NCI-H82 treated with DMSO at 0.1 percent for 48 hours (cell line): ENCODE results near the gene C1RL.
"Not testable (repeated sequence)": the region's sequence is repeated elsewhere in the genome, so short reads cannot be mapped to it uniquely, and the experiment has no call there.

Experiments
- DNase-seq: peaks from one replicate; lab custom pipeline; 2025; ENCODE audit not compliant: unreplicated experiment; lab: John Stamatoyannopoulos, UW

C1RL gene

DNA sequence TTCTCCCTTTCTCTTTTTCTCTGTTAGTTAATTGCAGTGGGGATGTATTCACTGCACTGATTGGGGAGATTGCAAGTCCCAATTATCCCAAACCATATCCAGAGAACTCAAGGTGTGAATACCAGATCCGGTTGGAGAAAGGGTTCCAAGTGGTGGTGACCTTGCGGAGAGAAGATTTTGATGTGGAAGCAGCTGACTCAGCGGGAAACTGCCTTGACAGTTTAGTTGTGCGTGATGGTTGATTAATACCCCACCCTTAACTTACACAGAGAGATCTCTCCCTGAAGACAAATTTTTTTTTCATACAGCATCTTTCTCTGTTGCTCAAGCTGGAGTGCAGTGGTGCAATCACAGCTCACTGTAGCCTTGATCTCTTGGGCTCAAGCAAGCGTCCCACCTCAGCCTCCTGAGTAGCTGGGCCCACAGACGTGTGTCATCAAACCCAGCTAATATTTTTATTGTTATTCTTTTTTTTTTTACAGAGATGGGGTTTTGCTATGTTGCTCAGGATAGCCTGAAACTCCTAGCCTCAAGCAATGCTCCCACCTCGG is 43.9 kb downstream of the C1RL start:
- DNase-seq, result no peak

DNA sequence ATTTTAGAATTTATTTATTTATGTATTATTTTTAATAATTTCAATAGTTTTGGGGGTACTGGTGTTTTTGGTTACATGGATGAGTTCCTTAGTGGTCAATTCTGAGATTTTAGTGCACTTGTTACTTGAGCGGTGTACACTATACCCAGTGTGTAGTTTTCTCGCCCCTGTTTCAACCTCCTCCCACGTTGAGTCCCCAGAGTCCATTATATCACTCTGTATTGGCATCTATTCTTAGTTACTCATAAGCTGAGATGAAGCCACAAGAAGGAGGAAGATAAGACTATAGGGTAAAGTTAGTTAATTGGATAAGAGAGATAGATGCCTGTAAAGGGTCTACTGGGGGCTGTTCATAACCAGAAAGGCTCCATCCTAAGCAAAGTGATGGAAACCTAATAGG is 44.5 kb downstream of the C1RL start:
- DNase-seq, result no peak

DNA sequence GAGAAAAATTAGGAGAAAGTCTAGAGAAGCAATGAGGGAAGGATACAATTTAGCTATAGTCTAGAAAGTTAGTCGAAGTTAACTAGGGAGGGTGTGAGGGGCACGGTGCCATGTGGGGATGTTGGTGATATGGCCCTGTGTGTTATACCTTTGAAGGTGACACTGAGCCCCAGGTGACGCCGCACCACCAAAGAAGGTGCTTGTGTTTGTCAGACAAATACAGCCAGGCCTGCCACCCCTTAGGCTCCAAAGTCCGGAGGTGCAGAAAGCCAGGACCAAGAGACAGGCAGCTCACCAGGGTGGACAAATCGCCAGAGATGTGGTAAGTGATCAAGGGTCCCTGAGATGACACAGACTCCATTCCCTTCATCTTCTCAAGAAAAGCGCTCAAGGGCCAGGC is 47.4 kb downstream of the C1RL start:
- no peak for DNase-seq

DNA sequence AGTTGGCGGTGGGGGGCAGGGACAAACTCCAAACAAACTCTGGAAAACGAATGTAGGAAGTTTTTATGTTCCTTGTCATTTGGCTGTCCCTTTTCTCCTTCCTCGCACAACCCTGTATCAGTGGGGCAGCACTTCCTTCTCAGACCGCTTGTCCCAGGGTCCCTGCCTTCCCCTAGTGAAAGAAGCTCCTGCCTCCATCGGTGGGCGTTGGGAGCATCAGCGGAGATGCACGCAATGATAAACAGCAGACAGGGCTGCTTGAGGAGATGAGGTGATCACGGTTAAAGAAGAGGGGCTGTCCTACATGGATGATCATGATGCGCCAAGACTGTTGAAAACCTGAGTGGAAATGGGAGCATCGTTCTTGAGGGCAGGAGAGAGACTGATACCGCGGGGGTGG is 47.9 kb downstream of the C1RL start:
- DNase-seq, result no peak

DNA sequence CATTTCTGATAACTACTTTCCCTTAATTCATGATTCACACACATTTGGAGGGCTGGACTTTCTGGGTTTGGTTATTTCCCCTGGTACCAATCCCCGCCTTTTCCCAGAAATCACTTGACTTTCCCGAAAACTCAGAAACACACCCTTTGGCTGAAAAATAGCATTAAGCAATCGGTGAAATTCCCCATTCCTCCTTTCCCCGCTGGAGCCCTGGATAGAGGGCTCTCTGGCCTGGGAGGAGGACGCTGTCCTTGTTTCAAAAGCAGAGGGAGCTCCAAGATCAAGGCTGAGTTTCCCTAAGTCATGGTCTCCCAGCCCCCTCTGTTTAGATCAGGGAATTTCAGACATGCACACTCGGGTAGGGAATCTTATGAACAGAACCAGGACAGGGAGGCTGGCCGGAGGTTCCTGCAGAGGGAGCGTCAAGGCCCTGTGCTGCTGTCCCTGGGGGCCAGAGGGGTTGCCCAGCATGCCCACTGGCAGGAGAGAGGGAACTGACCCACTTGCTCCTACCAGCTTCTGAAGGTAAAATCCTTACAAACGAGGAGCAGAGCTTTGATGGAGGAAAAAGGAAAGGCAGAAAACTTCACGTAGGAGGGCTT is 48.6 kb downstream of the C1RL start, which contains the start of gene C1S:
Gene C1S, plus strand, starts transcription at position 366 of the 602 bp plus-strand sequence. CDS start 1,195 bp downstream, outside the sequence.
- DNase-seq, result no peak

DNA sequence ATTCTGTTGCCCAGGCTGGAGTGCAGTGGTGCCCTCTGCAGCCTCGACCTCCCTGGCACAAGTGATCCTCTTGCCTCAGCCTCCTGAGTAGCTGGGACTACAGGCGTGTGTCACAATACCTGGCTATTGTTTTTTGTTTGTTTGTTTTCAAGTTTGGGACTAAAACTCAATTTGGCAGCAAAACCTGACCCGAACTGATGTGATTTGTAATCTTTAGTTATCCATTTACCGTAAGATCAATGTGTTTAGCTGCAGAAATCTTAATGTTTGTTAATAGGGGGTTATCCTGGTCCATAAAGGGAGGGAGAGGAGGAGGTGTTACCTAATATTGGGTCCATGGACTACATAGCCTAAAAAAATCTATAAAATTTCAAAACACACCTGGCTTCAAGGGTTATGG is 49.2 kb downstream of the C1RL start:
- DNase-seq, result no peak

DNA sequence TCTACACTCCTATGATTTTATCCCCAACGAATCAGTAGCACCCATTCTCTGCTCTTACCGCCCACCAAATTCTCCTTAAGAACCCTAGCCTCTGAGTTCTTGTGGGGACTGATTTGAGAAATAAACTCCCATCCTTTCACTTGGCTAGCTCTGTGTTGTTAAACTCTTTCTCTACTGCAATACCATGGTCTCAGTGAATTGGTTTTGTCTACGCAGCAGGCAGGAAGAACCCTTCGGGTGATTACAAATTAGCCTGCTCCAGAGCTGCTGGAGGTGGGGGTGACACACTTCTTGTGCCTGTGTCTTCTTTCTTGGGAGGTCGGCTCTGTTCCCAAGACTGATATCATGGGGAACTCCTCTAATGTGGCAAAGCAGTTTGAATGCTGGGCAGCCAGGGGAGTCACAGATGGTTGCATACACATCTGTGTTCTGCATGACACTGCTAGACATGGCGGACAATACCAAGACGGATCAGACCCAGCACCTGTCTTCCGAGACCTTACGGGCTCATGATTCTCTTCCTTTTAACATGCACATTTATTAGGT is 50.1 kb downstream of the C1RL start:
- no peak for DNase-seq

DNA sequence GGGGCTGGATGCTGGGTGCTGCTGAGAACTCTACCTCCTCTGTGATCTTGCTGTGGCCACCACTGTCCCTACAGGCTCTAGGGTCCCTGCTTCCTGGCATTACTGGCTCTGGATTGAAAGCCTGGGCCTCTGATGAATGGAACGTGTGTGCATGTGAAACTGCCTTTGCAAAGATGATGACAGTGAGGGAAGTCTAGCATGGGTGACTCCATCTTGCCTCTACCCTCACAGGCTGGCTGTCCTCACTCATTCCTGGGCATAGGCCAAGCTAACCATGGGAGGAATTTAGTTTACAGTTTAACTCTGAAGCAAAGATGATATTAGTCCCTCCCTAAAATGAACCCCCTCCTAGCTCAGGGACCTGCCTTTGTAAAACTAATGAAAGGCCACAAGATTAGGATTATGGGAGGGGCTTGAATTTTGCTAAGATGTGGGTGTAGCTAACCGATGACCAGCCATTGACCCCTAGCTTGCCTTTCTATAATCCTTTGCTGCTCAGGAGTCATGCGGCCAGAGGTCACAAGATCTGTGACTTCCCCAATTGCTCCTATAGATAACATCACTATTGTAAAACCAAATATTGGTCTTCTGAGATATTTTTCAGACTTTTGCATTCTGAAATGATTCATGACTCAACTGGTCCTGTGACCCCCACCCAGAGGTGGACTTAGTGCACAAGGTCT is 50.7 kb downstream of the C1RL start:
- DNase-seq, result no peak

DNA sequence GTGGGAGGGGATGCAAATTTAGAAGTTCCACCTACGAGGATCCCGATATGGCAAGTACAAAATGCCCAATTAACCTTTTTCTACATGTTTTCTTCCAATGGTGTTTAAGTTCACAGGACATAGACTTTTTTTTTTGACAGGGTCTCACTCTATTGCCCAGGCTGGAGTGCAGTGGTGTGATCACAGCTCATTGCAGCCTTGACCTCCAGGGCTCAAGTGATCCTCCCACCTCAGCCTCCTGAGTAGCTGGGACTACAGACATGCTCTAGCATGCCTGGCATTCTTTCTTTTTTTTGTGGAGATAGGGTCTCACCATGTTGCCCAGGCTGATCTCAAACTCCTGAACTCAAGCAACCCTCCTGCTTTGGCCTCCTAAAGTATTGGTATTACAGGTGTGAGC is 53.3 kb downstream of the C1RL start:
- DNase-seq, result not testable (repeated sequence)

DNA sequence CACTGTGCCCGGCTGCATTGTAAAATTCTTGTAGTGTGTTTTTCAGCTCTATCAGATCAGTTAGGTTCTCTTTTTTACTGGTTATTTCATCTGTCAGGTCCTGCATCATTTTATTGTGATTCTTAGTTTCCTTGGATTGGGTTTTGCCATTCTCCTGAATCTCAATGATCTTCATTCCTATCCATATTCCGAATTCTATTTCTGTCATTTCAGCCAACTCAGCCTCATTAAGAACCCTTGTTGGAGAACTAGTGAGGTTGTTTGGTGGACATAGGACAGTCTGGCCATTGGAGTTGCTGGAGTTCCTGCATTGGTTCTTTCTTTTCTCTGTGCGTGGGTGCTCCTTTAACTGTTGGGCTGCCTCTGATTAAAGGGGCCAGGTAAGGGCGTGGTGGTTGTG is 54.1 kb downstream of the C1RL start:
- DNase-seq, result no peak

DNA sequence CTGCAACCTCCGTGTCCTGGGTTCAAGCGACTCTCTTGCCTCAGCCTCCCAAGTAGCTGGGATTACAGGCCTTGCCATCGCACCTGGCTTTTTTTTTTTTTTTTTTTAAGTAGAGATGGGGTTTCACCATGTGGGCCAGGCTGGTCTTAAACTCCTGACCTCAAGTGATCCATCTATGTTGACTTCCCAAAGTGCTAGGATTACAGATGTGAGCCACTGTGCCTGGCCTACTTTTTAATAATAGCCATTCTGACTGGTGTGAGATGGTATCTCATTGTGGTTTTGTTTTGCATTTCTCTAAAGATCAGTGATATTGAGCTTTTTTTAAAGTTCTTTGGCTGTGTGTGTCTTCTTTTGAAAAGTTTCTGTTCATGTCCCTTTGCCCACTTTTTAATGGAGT is 59.0 kb downstream of the C1RL start:
- DNase-seq, result not testable (repeated sequence)

DNA sequence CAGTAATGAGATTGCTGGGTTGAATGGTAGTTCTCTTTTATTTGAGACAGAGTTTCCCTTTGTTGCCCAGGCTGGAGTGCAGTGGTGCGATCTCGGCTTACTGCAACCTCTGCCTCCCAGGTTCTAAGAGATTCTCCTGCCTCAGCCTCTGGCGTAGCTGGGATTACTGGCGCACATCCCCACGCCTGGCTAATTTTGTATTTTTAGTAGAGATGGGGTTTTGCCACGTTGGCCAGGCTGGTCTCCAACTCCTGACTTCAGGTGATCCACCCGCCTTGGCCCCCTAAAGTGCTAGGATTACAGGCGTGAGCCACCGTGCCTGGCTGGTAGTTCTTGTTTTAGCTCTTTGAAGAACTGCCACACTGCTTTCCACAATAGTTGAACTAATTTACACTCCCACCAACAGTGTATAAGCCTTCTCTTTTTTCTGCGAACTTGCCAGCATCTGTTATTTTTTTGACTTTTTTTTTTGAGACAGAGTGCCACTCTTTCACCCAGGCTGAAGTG is 59.5 kb downstream of the C1RL start:
- DNase-seq, result not testable (repeated sequence)

DNA sequence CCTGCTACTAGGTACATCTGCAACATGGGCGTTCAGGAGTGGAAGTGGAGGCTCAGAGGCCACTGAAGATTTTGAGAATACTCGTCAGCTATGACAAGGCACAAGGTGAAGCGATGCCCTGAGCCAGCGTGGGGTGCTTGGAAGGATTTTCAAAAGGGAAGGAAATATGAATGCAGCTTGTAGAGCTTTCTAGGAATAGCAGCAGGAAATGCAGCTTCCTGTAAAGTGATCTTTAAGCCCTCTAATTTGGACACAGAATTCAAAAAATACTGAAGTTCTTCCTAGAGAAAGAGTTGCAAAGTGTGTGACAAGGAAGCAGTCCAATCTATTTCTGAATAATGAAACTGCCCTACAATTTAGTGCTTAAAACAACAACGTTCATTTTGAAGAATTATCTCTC is 61.7 kb downstream of the C1RL start:
- DNase-seq, result no peak

DNA sequence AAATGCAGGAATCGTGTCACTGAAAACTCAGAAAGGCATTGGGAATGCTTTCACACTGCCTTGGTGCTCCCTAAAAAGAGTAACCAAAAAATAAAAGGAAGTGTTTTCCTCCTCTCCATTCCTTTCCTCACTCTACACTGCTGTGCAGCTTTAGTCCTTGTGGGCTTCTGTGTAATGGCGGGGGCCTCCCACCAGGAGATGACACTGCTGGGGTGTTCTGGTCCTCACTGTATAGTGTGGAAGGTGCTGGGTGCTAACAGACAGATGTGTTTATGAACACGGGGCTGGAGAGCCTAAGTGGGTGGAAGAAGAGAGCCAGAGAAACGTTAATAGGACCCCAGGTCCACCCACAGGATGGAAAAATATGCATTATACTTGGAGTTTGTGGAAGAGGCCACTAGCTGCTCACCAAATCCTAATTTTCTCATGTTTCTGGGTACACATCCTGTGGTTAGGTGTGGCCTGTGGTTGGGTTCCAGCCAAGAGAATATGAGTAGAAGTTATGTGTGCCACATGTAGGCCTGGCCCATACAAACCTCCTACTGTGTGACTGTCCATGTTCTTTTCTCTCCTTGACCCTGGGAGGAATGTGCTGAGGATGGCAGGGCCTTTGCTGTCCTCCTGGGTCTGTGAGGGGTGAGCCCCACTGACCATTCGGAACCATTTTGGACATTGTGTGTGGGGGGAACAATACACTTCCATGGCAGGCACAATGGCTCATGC is 62.5 kb downstream of the C1RL start:
- no peak for DNase-seq

DNA sequence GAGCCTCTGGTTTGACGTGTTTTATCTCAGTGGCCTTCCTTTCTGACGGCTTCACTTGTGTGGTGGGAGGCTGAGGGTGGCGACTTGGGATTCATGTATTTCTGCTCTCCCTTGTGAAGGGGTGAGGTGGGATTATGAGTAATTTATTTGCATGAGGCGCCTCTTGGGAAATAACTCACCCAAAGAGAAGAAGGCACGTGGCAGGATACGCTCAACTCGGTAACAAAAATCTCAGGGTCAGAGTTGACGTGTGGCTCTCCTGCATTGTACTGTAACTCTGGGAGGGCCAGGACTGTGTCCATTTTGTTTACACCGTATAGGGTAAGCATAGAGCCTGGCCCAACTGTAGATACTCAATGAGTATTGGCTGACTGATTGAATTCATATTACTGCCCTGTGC is 63.1 kb downstream of the C1RL start:
- DNase-seq, result no peak
